ENCODE results near the gene PHACTR3.

PHACTR3 gene

DNA sequence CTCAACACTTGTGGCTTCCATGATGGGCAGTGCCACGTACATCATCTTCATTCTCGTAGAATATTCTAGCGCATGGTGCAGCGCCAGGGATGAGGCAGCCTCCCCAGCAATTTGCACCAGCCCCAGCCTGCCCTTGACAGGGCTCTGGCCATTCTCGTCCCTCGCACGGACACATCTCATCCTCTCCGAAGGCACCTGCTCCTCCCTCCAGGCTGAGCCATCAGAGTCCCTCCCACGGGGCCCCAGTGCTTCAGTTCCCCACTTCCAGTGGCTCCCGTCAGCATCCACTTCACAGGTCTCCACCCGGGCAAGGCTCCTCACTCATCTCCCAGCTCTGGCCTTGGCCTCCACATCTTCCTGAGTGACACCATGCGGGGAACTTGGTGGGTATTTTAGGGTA, 13.3 kb upstream of the PHACTR3 start:
- no peak overlapping the region for H3K27ac Mint-ChIP-seq
- H3K27me3 Mint-ChIP-seq (ENCODE audit: low read depth): peaks cover 85% of the 10 kb centered on the region
- peaks cover 5% of the 10 kb centered on the region for H3K4me1 Mint-ChIP-seq
- peaks cover 11% of the 10 kb centered on the region for H3K9me3 Mint-ChIP-seq
- no peak overlapping the region for H3K4me3 Mint-ChIP-seq
- TF ChIP-seq, protein P1, sequence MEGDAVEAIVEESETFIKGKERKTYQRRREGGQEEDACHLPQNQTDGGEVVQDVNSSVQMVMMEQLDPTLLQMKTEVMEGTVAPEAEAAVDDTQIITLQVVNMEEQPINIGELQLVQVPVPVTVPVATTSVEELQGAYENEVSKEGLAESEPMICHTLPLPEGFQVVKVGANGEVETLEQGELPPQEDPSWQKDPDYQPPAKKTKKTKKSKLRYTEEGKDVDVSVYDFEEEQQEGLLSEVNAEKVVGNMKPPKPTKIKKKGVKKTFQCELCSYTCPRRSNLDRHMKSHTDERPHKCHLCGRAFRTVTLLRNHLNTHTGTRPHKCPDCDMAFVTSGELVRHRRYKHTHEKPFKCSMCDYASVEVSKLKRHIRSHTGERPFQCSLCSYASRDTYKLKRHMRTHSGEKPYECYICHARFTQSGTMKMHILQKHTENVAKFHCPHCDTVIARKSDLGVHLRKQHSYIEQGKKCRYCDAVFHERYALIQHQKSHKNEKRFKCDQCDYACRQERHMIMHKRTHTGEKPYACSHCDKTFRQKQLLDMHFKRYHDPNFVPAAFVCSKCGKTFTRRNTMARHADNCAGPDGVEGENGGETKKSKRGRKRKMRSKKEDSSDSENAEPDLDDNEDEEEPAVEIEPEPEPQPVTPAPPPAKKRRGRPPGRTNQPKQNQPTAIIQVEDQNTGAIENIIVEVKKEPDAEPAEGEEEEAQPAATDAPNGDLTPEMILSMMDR (IDR thresholded peaks at IDR 0.05; ENCODE audit: unreplicated experiment in 3 of 3): no peak
- no peaks in the 10 kb centered on the region for H3K36me3 Mint-ChIP-seq (ENCODE audit: low read depth)

DNA sequence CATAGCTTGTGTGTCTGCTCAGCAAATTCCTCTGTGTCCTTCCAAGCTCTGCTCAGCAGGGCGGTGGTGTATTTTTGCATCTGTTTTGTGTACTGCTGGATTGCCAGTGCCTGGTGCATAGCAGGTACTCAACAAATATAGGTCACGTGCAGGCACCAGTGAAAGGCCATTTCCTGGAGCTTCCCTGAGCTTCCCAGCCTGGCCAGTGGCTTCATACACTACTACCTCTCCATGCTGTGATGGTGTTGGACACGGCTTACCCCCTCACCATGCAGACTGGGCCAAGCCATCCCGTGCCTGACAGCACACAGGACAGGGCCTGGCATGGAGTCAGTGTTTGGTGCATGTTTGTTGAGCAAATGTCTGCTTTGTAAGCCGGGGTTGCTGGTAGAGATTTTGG, 7.7 kb upstream of the PHACTR3 start:
- H3K4me3 Mint-ChIP-seq: no peak overlapping the region
- no peaks in the 10 kb centered on the region for H3K9me3 Mint-ChIP-seq
- H3K4me1 Mint-ChIP-seq: no peaks in the 10 kb centered on the region
- H3K27me3 Mint-ChIP-seq (ENCODE audit: low read depth): peaks cover 98% of the 10 kb centered on the region
- H3K36me3 Mint-ChIP-seq (ENCODE audit: low read depth): no peaks in the 10 kb centered on the region
- TF ChIP-seq, protein P1 (IDR thresholded peaks at IDR 0.05; ENCODE audit: unreplicated experiment in 3 of 3): no peak
- H3K27ac Mint-ChIP-seq: no peak overlapping the region

DNA sequence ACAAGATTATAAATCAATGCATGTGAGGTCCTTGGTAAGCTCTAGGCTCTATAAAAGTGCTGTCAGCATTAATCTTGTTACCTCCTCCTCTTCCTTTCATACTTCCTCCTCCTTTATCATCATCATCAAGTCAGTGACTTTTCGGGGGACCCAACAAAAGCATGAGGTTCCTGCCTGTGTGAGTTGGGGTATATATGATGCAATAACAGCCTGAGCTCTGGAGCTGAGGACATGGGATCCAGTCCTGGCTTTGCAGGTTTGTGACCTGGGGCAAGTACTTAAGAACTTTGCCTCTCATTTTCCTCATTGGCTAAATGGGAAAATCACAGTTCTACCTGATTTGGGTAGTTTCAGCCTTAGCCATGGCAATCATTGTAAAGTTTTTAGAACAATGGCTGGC, 7.1 kb upstream of the PHACTR3 start:
- Mint-ChIP-seq H3K36me3 (ENCODE audit: low read depth) (no peaks in the 10 kb centered on the region), H3K4me1 (no peaks in the 10 kb centered on the region), H3K27me3 (ENCODE audit: low read depth) (peaks cover 98% of the 10 kb centered on the region), H3K4me3 (no peak overlapping the region), H3K27ac (no peak overlapping the region), H3K9me3 (no peaks in the 10 kb centered on the region)
- TF ChIP-seq, protein P1 (IDR thresholded peaks at IDR 0.05; ENCODE audit: unreplicated experiment in 3 of 3): no peak

DNA sequence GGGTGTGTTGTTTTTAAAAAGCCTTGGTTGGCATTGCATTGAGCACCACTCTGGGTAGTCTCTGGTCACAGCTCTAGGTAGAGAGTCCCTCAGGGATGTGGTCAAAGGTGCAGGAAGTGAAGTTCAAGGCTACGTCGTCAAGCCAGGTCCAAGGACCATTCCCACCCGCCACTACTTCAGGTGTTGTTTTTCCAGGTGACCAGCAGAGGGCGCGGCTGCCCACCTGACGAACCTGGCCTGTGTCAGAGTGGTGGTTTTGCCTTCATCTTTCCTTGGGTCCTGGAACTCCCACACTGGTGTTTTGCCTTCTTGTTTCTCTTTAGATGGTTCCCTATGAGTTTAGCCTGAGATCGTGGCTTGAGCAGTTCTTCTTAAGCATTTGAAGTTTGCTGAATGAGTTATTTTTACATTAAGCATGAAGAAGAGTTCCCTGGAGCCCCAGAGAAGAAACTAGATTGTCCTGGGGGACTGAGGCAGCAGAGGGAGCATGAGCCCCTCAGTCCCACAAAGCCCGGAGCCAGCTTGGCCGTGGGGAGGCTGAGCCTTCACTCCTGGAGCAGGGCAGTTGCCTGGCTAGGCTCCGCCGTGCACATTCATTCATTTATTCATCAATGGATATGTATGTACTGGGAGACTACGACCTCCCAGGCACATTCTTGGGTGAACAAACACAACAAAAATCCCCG, 5.6 kb upstream of the PHACTR3 start:
- Mint-ChIP-seq H3K4me1 (no peaks in the 10 kb centered on the region), H3K27ac (no peak overlapping the region), H3K36me3 (ENCODE audit: low read depth) (no peaks in the 10 kb centered on the region), H3K27me3 (ENCODE audit: low read depth) (peaks cover 98% of the 10 kb centered on the region), H3K4me3 (no peak overlapping the region), H3K9me3 (no peaks in the 10 kb centered on the region)
- TF ChIP-seq, protein P1 (IDR thresholded peaks at IDR 0.05; ENCODE audit: unreplicated experiment in 3 of 3): peak; percentile 70 to 78 (median 77)

DNA sequence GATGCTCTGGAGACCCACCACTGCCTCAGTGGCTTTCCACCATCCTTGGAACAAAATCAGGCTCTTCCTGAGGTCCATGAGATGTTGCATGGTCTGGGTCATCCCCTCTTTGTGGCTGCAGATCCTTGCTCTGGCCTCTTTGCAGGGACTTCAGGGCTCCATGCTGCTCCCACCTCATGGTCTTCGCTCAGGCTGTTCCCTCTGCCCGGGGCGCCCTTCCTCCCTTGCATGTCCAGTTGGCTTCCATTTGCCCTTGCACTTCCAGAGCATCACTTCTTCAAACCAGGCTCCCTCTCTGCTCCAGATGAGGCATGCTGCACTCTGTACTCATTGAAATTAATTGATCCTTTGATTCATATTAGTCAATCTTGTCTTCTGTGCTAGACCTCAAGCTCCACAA, 4.4 kb upstream of the PHACTR3 start:
- Mint-ChIP-seq H3K9me3 (no peaks in the 10 kb centered on the region), H3K27me3 (ENCODE audit: low read depth) (peaks cover 97% of the 10 kb centered on the region), H3K36me3 (ENCODE audit: low read depth) (no peaks in the 10 kb centered on the region), H3K4me1 (no peaks in the 10 kb centered on the region), H3K27ac (no peak overlapping the region), H3K4me3 (no peak overlapping the region)
- TF ChIP-seq, protein P1 (IDR thresholded peaks at IDR 0.05; ENCODE audit: unreplicated experiment in 3 of 3): no peak

DNA sequence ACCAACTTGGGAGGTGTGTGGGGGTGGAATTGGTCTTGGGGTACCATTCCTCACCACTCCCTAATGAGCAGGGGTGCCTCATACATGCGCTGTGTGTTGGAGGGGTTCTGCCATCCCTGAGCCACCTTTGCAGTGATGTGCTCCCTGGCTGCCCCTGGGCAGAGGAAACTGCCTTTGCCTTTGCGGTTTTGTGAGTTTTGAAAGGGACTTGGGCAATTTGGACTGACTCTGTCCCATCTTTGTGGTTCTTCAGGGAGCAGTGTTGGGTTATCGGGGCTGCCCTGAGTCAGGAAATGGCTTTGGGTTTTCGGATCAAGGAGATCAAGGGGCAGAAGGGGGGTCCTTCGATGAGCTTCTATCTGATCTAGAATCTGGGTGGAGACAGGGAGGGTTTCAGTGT, 3.9 kb upstream of the PHACTR3 start:
- Mint-ChIP-seq H3K36me3 (ENCODE audit: low read depth) (no peaks in the 10 kb centered on the region), H3K4me3 (no peak overlapping the region), H3K4me1 (no peaks in the 10 kb centered on the region), H3K27me3 (ENCODE audit: low read depth) (peaks cover 99% of the 10 kb centered on the region), H3K27ac (no peak overlapping the region), H3K9me3 (no peaks in the 10 kb centered on the region)
- TF ChIP-seq, protein P1 (IDR thresholded peaks at IDR 0.05; ENCODE audit: unreplicated experiment in 3 of 3): no peak
